SK-N-SH (cell line): ENCODE results near the gene MUC20. TPM values are rescaled to one million over a fixed set of nuclear protein-coding genes. Genes with fewer than 3 reads are reported as not detected.

Source experiments
- CTCF ChIA-PET: fragments of 300-600, 350-600 bp; formaldehyde crosslinking; extraction: SDS; loops from one replicate; lab custom pipeline; 2021; lab: Yijun Ruan, JAX
- POLR2A ChIA-PET: fragments of 350-600 bp; sonication (Branson Sonifier 250); formaldehyde crosslinking; extraction: SDS; loops from one replicate; lab custom pipeline; 2020; ENCODE audit warnings: antibody characterized with exemption, inconsistent platforms; lab: Yijun Ruan, JAX
- DNase-seq: peaks from one replicate; pipeline ENCODE4 v3.0.0; 2012
- H2AFZ ChIP-seq: fragments of 200-600 bp; sonication (generic); 2 replicates; pipeline ENCODE4 v1.8.1; 2016; ENCODE audit warnings: antibody characterized with exemption, mild to moderate bottlenecking, low read depth
- H3F3A ChIP-seq: fragments of 200-600 bp; sonication (generic); replicated peaks from 2 replicates; pipeline ENCODE3; 2016; ENCODE audit warnings: antibody characterized with exemption, mild to moderate bottlenecking; ENCODE audit not compliant: insufficient read depth
- H3K27ac ChIP-seq, 2 experiments: fragments of 200-500 bp in 1 of 2; fragments of 200-600 bp in 1 of 2; sonication (Bioruptor generic) in 1 of 2; sonication (generic), shearing (Covaris generic) in 1 of 2; 2 replicates each; pipeline versions ENCODE4 v1.5.1 to v1.6.1; 2014 to 2016; ENCODE audit warnings: low read depth in 2 of 2, inconsistent platforms in 1 of 2, low read length in 1 of 2, mild to moderate bottlenecking in 1 of 2, mixed read lengths in 1 of 2
- H3K27me3 ChIP-seq: fragments of 200-600 bp; sonication (generic), shearing (Covaris generic); 2 replicates; pipeline ENCODE4 v1.6.1; 2016; ENCODE audit warnings: mixed run types; ENCODE audit not compliant: insufficient read depth
- H3K36me3 ChIP-seq, 2 experiments: fragments of 200-500 bp in 1 of 2; fragments of 200-600 bp in 1 of 2; sonication (Bioruptor generic) in 1 of 2; sonication (generic) in 1 of 2; replicated peaks in 1 of 2; 2 replicates each; pipeline versions ENCODE3 to v1.5.1; 2014 to 2016; ENCODE audit warnings: low read length in 1 of 2, mild to moderate bottlenecking in 1 of 2; ENCODE audit not compliant: insufficient read depth in 2 of 2, control insufficient read depth in 1 of 2
- H3K4me1 ChIP-seq, 2 experiments: fragments of 200-500 bp in 1 of 2; fragments of 200-600 bp in 1 of 2; sonication (Bioruptor generic) in 1 of 2; sonication (generic), shearing (Covaris generic) in 1 of 2; 2 replicates each; pipeline versions ENCODE4 v1.5.1 to v1.6.1; 2014 to 2016; ENCODE audit warnings: low read depth in 1 of 2, low read length in 1 of 2, mixed run types in 1 of 2; ENCODE audit not compliant: insufficient read depth in 2 of 2, control insufficient read depth in 1 of 2
- H3K4me2 ChIP-seq: fragments of 200-600 bp; sonication (generic), shearing (Covaris generic); 2 replicates; pipeline ENCODE4 v1.6.1; 2017; ENCODE audit warnings: mixed run types
- H3K4me3 ChIP-seq, 2 experiments: fragments of 200-500 bp in 1 of 2; fragments of 200-600 bp in 1 of 2; sonication (Bioruptor generic) in 1 of 2; sonication (generic), shearing (Covaris generic) in 1 of 2; 2 replicates each; pipeline versions ENCODE4 v1.5.1 to v1.8.1; 2014 to 2016; ENCODE audit warnings: low read depth in 2 of 2, inconsistent platforms in 1 of 2, low read length in 1 of 2, mild to moderate bottlenecking in 1 of 2, mixed read lengths in 1 of 2, moderate library complexity in 1 of 2
- H3K79me2 ChIP-seq: fragments of 200-600 bp; sonication (generic); 2 replicates; pipeline ENCODE4 v1.8.1; 2017; ENCODE audit warnings: mild to moderate bottlenecking; ENCODE audit not compliant: insufficient read depth
- H3K9ac ChIP-seq: fragments of 200-600 bp; sonication (generic); 2 replicates; pipeline ENCODE4 v1.6.1; 2017; ENCODE audit warnings: mixed run types
- H3K9me2 ChIP-seq: fragments of 200-600 bp; sonication (generic); 2 replicates; pipeline ENCODE4 v1.6.1; 2017; ENCODE audit warnings: mixed run types
- H3K9me3 ChIP-seq: fragments of 200-600 bp; sonication (generic); 2 replicates; pipeline ENCODE4 v1.6.1; 2017; ENCODE audit warnings: mixed run types, mild to moderate bottlenecking, moderate library complexity
- H4K20me1 ChIP-seq: fragments of 200-600 bp; sonication (generic); 2 replicates; pipeline ENCODE4 v1.6.1; 2017; ENCODE audit warnings: mild to moderate bottlenecking, mixed run types; ENCODE audit not compliant: insufficient read depth
- CHD2 ChIP-seq: fragments of 150-350 bp; IDR thresholded peaks from 2 replicates; pipeline ENCODE4 v1.6.1; 2018; ENCODE audit warnings: low read length; ENCODE audit not compliant: partially characterized antibody
- ELF1 ChIP-seq: IDR thresholded peaks from 2 replicates; pipeline ENCODE4 v1.4.0; 2012
- EZH2phosphoT487 ChIP-seq: fragments of 200-600 bp; sonication (generic); IDR thresholded peaks from 2 replicates; pipeline ENCODE4 v1.6.1; 2017; ENCODE audit warnings: low read depth, mixed run types, mild to moderate bottlenecking, antibody characterized with exemption, moderate library complexity, borderline replicate concordance
- FOSL2 ChIP-seq: IDR thresholded peaks from 2 replicates; pipeline ENCODE4 v1.4.0; 2012; ENCODE audit warnings: low read depth, mild to moderate bottlenecking, moderate library complexity, borderline replicate concordance
- FOXJ3 ChIP-seq: sonication (generic); formaldehyde crosslinking; IDR thresholded peaks from 2 replicates; pipeline ENCODE4 v1.5.1; 2020; ENCODE audit warnings: mild to moderate bottlenecking, missing genetic modification reagents
- IRF3 ChIP-seq: fragments of 150-350 bp; IDR thresholded peaks from 2 replicates; pipeline ENCODE4 v1.6.1; 2016; ENCODE audit warnings: mild to moderate bottlenecking, low read depth, low read length
- JUND ChIP-seq: IDR thresholded peaks from 2 replicates; pipeline ENCODE4 v1.4.0; 2012
- MAX ChIP-seq: IDR thresholded peaks from 2 replicates; pipeline ENCODE4 v1.4.0; 2012; ENCODE audit warnings: low read depth
- MEF2A ChIP-seq: IDR thresholded peaks from 2 replicates; pipeline ENCODE4 v1.4.0; 2012; ENCODE audit warnings: low read depth, borderline replicate concordance
- NRF1 ChIP-seq: IDR thresholded peaks from 2 replicates; pipeline ENCODE4 v1.6.1; 2012; ENCODE audit warnings: low read depth, mild to moderate bottlenecking, low read length
- RCOR1 ChIP-seq: fragments of 150-350 bp; IDR thresholded peaks from 2 replicates; pipeline ENCODE4 v1.6.1; 2017; ENCODE audit warnings: antibody characterized with exemption, low read length
- REST ChIP-seq: IDR thresholded peaks from 2 replicates; pipeline ENCODE4 v1.6.1; 2012; ENCODE audit warnings: mild to moderate bottlenecking, low read depth, low read length, moderate library complexity
- RFX5 ChIP-seq: IDR thresholded peaks from 2 replicates; pipeline ENCODE4 v1.6.1; 2012; ENCODE audit warnings: mild to moderate bottlenecking, improper control_type of control experiment, low read length
- TAF1 ChIP-seq: IDR thresholded peaks from 2 replicates; pipeline ENCODE4 v1.6.1; 2012; ENCODE audit warnings: low read depth, mild to moderate bottlenecking, low read length, moderate library complexity, borderline replicate concordance
- TCF12 ChIP-seq: IDR thresholded peaks from 2 replicates; pipeline ENCODE4 v1.4.0; 2012
- USF2 ChIP-seq: fragments of 150-350 bp; IDR thresholded peaks from 2 replicates; pipeline ENCODE4 v1.6.1; 2017; ENCODE audit warnings: antibody characterized with exemption, low read length, low read depth, borderline replicate concordance
- YY1 ChIP-seq: IDR thresholded peaks from 2 replicates; pipeline ENCODE4 v1.4.0; 2012; ENCODE audit warnings: low read depth, mild to moderate bottlenecking
- ZBTB33 ChIP-seq: IDR thresholded peaks from 2 replicates; pipeline ENCODE4 v1.4.0; 2012; ENCODE audit warnings: low read depth, borderline replicate concordance
- WGBS: methylation state at CpG from one replicate; pipeline ENCODE4 v1.1.6; 2017; ENCODE audit warnings: low lambda C conversion rate; 5-methylcytosine and 5-hydroxymethylcytosine counted together
- polyA plus RNA-seq, 3 experiments: library from polyadenylated mRNA; depleted of rRNA; stranded (reverse); fragments of >200 nt; gene quantifications; 2 replicates each; pipeline ENCODE4 v1.2.3, GENCODE V29; 2012

Gene MUC20
- polyA plus RNA-seq, 1 of the 3 experiments (the other 2 are of a cell fraction), result 0.31 TPM

- no peaks in the 10 kb centered on the region for H3K36me3 ChIP-seq
- no peak overlapping the region for H2AFZ ChIP-seq
- no peak overlapping the region for H3K4me3 ChIP-seq
- no peak overlapping the region for H3K27ac ChIP-seq
- H3K4me2 ChIP-seq, result no peak overlapping the region
- ChIA-PET CTCF (interaction anchor here (1.5 kb wide), 2 partner anchors 17 to 95 kb away, joined by 3 to 4 read pairs; no protein-coding TSS in a partner anchor), POLR2A (no interaction called here)
- DNase-seq, result peak; percentile 15
- H3K27me3 ChIP-seq, result peaks cover 33% of the 10 kb centered on the region
- TF ChIP-seq USF2 (no peak), MEF2A (no peak)
- H3K79me2 ChIP-seq, result no peaks in the 10 kb centered on the region
- no peaks in the 10 kb centered on the region for H4K20me1 ChIP-seq
- H3K9me2 ChIP-seq, result no peaks in the 10 kb centered on the region
- H3F3A ChIP-seq, result no peaks in the 10 kb centered on the region
- H3K9ac ChIP-seq, result no peak overlapping the region
- no peaks in the 10 kb centered on the region for H3K9me3 ChIP-seq
- 74% methylated on average over 15 of the region's 16 CpGs for whole genome bisulfite sequencing
- H3K4me1 ChIP-seq, result peaks cover 0 to 13% of the 10 kb centered on the region in 2 experiments; a peak in 1 of 4 replicates
Observed at GRCh38 chr3:195755791-195756676, 35.3 kb downstream of the MUC20 start.

- Histone ChIP-seq H3F3A (no peaks in the 10 kb centered on the region), H3K9me2 (no peaks in the 10 kb centered on the region), H3K9me3 (no peaks in the 10 kb centered on the region), H3K4me1 (peaks cover 0 to 13% of the 10 kb centered on the region in 2 experiments; a peak in 1 of 4 replicates), H3K9ac (no peak overlapping the region), H3K4me2 (no peak overlapping the region), H3K36me3 (no peaks in the 10 kb centered on the region), H2AFZ (no peak overlapping the region), H4K20me1 (no peaks in the 10 kb centered on the region), H3K27ac (no peak overlapping the region), H3K27me3 (peaks cover 46% of the 10 kb centered on the region), H3K4me3 (no peak overlapping the region), H3K79me2 (no peaks in the 10 kb centered on the region)
- ChIA-PET POLR2A (no interaction called here), CTCF (interaction anchor here (1.5 kb wide), 1 partner anchor 18 kb away, joined by 4 read pairs; no protein-coding TSS in a partner anchor)
- WGBS, result 57% methylated on average over 3 of the region's 8 CpGs
- peak; percentile 80 for DNase-seq
- TF ChIP-seq NRF1 (no peak), RCOR1 (no peak), FOSL2 (no peak), MEF2A (no peak), JUND (no peak), MAX (no peak), TCF12 (no peak), CHD2 (no peak), EZH2phosphoT487 (no peak), YY1 (no peak), RFX5 (no peak), REST (no peak), ZBTB33 (no peak), IRF3 (no peak), TAF1 (no peak), ELF1 (no peak), FOXJ3 (no peak)
Observed at GRCh38 chr3:195757438-195757770, 36.6 kb downstream of the MUC20 start.
